Hematopoietic multipotent progenitor cell (in vitro differentiated cells): ENCODE data around the gene DNAH1. TPM values are rescaled to one million over a fixed set of nuclear protein-coding genes. Genes with fewer than 3 reads are reported as not detected.
"Not testable (repeated sequence)": the region's sequence is repeated elsewhere in the genome, so short reads cannot be mapped to it uniquely, and the experiment has no call there.

Source experiments
- DNase-seq, 3 donors: peaks; one replicate each; pipeline ENCODE4 v3.0.0-alpha.2; 2011 to 2015; ENCODE audit warnings: low read depth in 2 of 3, low spot score in 2 of 3
- total RNA-seq: library from RNA; depleted of rRNA; stranded (reverse); fragments of >200 nt; gene quantifications from one replicate; pipeline ENCODE4 v1.2.3, GENCODE V29; 2012

DNAH1 gene
- total RNA-seq, 1 donor = 47.1 TPM

DNA sequence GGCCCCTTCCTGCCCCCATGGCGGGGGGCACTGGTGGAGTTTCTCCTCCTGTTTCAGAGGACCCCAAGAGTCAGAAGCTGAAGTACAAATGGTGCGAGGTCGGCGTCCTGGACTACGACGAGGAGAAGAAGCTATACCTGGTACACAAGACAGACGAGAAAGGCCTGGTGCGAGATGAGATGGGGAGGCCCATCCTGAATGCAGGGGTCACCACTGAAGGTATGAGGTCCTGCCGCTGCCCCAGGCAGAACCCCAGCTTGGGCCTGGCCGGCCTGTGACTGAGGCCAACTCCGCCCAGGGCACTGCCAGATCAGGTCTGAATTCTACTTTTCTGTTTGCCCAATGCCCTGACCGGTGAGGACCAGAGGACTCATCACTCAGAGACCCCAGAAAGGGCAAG lies 15.0 kb downstream of the DNAH1 start:
- no peak for DNase-seq

DNA sequence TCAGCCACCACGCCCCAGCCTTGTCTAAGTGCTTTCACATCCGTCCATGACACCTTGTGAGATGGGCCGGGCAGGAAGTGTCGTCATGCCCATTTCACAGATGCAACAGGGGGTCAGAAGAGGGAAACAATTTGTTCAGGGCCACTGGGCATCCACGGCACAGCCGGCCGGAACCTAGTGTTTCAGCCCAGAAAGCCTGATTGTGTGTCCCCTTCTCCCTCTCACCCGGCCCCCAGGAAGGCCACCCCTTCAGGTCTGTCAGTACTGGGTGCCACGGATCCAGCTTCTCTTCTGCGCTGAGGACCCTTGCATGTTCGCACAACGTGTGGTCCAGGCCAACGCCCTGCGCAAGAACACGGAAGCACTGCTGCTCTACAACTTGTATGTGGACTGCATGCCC lies 15.8 kb downstream of the DNAH1 start:
- DNase-seq = no peak

- DNase-seq = no peak
These were observed 17.9 kb downstream of the DNAH1 start for GRCh38 chr3:52333869-52334557.

DNA sequence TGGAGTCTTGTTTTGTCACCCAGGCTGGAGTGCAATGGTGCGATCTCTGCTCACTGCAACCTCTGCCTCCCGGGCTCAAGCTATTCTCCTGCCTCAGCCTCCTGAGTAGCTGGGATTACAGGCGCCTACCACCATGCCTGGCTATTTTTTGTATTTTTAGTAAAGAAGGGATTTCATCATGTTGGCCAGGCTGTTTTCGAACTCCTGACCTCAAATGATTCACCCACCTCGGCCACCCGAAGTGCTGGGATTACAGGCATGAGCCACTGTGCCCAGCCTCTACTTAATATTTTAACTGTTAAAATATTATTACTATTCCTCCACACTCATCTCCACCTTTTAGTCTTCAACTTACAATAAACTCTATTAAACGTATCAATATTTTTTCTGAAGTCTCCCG lies 22.0 kb downstream of the DNAH1 start:
- not testable (repeated sequence) for DNase-seq

DNA sequence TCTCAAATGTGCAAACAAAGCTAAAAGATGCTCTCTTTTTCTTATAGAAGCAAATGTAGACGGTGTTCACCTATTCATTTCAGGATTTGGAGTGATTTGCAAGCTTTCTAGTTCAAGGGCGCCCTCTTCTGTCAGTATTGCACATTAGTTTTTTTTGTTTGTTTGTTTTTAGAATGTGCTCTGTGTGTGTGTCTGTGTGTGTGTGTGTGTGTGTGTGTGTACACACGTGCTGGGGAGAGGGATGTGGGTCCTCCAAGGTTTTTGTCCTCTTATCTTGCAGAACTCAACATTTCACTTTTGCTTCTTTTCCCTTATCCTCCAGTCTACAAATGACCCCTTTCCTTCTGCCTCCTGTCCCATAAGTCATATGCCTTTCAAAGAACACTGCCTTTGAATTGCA lies 23.5 kb downstream of the DNAH1 start:
- peak; percentile 48 to 90 (median 76) for DNase-seq

DNA sequence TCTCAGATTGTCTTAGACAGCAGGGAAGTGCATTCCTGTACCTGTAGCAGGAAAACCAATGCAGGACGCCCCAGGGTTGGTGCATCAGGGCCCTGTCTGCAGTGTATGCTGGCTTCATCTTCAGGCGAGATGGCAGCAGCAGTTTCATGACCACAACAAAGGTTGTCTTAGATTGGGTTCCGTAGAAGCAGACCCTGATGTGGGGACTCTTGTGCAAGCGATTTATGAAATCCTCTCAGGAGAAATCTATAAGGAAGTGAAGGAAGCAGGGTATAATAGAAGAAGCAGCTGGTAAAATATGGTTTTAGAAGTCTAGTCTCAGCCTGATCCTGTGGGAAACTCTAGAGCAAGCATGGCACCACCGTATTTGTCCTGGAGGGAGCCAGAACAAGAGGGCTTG lies 25.0 kb downstream of the DNAH1 start:
- no peak for DNase-seq

- DNase-seq = no peak
These were observed 28.0 kb downstream of the DNAH1 start for GRCh38 chr3:52343946-52344600.

- DNase-seq = no peak
These were observed 29.5 kb downstream of the DNAH1 start for GRCh38 chr3:52345521-52346109.

GRCh38 chr3:52346623-52347530 lies 30.8 kb downstream of the DNAH1 start:
- DNase-seq = no peak

GRCh38 chr3:52347716-52348635 lies 31.9 kb downstream of the DNAH1 start:
- DNase-seq = no peak

DNA sequence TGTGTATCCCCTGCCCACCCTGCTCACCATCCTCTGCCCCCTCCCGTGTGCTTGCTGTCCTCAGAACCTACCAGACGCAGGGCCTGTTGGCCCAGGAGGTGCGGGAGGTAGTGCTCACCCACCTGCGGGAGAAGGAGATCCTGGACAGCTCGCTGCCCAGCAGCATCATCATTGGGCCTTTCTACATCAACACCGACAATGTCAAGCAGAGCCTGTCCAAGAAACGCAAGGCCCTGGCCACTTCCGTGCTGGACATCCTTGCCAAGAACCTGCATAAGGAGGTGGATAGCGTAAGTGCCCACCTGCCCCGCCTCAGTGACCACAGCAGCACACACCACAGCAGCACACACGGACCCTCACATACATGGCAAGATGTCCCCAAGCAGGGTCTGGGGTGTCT lies 33.0 kb downstream of the DNAH1 start:
- no peak for DNase-seq

DNA sequence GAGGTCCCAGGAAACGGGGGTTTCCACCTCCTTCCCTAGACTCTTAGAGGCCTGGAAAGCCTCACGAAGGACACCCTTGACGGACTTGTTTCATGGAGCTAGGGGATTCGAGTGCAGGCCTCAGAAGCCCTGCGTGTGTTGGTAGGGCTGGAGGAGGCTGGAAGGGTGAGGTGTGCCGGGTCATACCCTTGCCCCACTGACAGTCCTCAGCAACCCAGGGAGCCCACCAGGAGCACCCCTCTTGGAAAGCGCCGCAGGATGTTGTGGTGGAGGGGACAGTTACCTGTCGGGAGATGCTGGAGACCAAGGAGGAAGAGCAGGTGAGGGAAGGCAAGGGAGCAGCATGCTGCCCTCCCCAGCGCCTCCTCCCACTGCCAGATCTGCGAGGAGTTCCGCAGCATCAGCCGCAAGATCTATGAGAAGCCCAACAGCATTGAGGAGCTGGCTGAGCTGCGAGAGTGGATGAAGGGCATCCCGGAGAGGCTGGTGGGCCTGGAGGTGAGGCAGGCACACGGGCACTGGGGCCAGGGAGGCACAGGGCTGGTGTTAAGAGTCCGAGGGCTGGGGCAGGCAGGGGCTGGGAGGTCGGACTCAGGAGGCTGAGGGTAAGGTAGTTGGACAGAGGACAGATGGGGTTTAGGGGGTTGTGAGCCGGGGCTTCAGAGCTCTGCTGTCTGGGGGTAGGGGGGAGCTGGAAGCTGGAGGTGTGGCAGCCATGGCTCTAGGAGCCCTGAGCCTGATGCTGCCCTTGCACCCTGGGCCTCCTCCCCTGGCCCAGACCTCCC lies 33.7 kb downstream of the DNAH1 start:
- DNase-seq = no peak

DNA sequence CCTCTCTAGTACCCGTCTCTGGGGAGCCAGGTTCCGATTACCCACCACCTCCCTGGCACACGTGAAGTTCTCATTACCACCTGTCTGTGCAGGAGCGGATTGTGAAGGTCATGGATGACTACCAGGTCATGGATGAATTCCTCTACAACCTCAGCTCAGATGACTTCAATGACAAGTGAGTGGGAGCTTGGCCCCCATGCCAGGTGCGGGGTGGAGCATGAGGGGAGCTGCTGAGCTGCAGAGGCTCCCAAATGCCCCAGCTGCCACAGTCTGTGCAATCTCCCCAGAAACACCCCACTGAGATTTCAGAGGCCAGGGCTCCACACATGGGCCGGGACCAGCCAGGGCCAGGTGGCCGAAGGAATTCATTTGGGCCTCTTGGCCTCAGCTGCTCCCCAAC lies 34.3 kb downstream of the DNAH1 start:
- no peak for DNase-seq

GRCh38 chr3:52350981-52351761 lies 35.1 kb downstream of the DNAH1 start:
- no peak for DNase-seq

GRCh38 chr3:52351762-52352368 lies 35.7 kb downstream of the DNAH1 start:
- DNase-seq = no peak

DNA sequence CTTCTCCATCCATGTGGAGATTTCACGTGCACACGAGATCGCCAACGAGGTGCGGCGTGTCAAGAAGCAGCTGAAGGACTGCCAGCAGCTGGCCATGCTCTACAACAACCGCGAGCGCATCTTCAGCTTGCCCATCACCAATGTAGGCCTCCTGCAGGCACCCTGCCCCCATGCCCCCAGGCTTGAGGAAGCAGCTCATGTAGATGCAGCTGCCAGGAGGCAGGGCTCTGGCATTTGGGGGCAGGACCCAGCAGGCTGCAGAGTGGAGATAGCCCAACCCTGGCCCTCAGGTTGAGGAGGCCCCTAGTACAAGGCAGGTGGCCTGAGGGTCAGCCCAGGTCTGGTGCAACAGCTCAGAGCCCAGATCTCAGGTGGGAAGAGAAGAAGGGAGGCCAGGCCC lies 36.4 kb downstream of the DNAH1 start:
- DNase-seq = no peak

GRCh38 chr3:52353291-52353855 lies 37.3 kb downstream of the DNAH1 start:
- DNase-seq = no peak

DNA sequence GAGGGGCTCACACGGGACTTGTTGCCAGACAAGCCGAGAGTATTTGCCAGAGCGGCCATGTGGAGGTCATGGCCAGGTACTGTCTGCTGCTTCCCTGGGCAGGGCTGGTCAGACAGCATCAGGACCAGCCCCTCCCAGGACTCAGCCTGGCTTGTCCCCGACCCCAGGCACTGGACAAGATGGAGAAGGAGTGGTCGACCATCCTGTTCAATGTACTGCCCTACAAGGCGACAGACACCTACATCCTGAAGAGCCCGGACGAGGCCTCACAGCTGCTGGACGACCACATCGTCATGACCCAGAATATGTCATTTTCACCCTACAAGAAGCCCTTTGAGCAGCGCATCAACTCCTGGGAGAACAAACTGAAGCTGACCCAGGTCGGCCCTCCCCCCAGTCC lies 38.6 kb downstream of the DNAH1 start:
- DNase-seq = no peak
